ENCODE data around the gene FAM222B. TPM values are rescaled to one million over a fixed set of nuclear protein-coding genes. Genes with fewer than 3 reads are reported as not detected.
"Not testable (repeated sequence)": the region's sequence is repeated elsewhere in the genome, so short reads cannot be mapped to it uniquely, and the experiment has no call there.

FAM222B gene
- total RNA-seq, 1 donor from 2014 or later, result 12.2 TPM

GRCh38 chr17:28839221-28839620, 3.4 kb downstream of the FAM222B start:
- no peak for ATAC-seq

DNA sequence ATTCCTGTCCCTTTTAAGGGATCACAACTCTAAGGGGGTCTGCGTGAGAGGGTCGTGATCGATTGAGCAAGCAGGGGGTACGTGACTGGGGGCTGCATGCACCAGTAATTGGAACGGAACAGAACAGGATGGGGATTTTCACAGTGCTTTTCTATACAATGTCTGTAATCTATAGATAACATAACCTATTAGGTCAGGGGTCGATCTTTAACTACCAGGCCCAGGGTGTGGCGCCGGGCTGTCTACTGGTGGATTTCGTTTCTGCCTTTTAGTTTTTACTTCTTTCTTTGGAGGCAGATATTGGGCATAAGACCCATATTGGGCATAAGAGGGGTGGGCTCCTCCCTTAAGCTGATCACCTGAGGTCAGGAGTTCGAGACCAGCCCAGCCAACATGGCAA, 6.0 kb downstream of the FAM222B start:
- not testable (repeated sequence) for ATAC-seq

DNA sequence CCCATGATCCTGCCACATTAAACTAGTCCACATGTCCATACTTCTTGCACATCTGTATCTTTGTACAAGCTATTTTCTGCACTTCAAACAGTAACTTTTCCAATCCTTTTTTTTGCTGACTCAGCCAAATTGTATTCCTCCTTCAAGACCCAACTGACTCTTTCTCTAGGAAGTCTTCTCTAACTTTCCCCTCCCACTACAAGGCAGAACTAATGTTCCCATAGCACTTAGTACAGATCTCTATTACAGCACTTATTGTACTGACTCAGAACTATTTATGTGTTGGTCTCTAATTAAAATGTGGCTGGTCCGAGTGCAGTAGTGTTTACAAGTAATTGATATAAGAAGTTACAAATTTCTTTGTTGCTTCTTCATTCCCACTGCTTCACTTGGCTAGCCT, 8.2 kb downstream of the FAM222B start:
- ATAC-seq, result no peak

- no peak for ATAC-seq
Measured at GRCh38 chr17:28828294-28829040, 14.1 kb downstream of the FAM222B start.

DNA sequence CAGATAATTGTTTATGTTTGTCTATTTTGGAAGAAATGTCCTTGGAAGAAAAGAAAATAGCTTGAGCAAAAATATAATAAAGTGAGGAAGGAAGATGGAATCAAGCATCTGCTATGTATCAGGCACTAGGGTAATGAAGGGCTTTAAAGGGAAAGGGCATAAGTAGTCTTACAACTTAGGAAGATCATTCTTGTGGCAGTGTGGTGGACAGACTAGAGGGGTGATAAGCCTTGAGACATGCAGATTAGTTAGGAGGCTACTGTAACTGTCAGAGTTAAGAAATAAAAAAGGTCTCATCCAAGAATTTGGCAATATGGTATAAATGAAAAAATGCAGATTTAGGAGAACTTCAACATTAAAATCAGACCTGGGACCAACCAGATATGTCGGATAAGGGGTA, 14.9 kb downstream of the FAM222B start:
- ATAC-seq, result no peak

DNA sequence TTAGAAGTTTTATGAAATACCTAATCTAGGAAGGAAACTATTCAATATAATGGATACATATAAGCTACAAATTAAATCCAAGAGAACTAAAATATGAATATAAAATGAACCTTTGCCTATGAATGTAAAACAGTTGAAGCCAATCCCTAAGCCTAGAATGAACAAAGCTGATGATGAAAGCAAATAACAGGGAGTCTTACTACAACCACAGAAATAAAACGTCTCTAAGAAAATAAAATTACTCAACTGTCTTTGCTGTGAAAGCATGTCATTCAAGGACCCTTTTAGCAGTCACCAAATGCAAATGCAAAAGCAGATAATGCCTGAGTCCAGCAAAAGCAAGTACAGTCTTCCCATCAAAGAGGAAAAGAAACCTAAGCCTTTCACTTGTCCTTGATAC, 23.0 kb downstream of the FAM222B start:
- no peak for ATAC-seq

- ATAC-seq, result no peak
Measured at GRCh38 chr17:28818819-28819221, 23.8 kb downstream of the FAM222B start.

DNA sequence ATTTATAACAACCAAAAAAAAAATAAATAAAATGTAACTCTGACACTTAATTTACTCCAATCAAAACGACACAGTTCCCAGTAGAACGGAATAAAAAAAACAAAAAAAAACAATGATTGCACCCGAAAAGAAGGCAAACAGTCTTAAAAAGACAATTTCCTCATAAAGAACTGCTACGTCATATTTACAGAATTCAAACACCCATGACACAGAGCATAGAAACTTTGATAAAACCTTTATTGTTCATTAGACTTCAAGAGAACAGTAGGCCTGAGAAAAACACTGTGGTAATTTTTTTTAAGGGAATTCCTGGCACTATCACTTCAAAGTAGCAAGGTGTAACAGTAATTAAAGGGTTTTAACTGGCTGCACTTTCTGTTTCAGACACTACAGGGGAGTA, 26.1 kb downstream of the FAM222B start:
- ATAC-seq, result no peak

DNA sequence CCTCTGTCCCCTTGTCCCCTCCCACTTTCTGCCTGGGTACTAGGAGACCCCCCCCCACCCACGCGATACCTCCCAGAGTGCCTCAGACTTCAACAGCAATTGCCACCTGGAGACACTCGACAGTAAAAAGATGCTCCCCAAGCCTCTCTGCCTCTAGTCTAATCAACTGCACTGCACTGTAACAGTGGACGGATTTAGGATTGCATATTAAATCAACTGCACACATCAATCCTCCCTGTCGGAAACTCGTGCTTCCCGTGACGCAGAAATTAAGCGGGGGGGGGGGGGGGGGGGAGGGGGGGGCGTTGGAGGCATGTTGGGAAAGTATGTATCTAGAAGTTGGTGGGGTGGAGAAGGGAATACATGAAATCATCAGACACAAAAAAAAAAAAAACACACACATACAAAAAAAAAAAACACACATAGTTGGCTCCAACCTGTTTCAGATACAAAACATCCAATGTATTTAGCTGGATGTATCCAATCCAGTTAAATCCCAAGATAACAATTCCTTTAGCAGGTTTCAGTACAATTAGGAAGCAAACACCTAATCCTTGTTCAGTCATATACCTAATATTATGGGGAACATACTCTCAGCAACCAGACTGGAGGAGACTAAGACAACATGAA, 29.7 kb downstream of the FAM222B start:
- ATAC-seq, result peak; percentile 31

GRCh38 chr17:28812091-28812747, 30.4 kb downstream of the FAM222B start:
- peak; percentile 99 for ATAC-seq

GRCh38 chr17:28811651-28812090, 30.9 kb downstream of the FAM222B start:
- peak; percentile 12 for ATAC-seq

- ATAC-seq, result no peak
Measured at GRCh38 chr17:28810437-28810836, 32.2 kb downstream of the FAM222B start.

DNA sequence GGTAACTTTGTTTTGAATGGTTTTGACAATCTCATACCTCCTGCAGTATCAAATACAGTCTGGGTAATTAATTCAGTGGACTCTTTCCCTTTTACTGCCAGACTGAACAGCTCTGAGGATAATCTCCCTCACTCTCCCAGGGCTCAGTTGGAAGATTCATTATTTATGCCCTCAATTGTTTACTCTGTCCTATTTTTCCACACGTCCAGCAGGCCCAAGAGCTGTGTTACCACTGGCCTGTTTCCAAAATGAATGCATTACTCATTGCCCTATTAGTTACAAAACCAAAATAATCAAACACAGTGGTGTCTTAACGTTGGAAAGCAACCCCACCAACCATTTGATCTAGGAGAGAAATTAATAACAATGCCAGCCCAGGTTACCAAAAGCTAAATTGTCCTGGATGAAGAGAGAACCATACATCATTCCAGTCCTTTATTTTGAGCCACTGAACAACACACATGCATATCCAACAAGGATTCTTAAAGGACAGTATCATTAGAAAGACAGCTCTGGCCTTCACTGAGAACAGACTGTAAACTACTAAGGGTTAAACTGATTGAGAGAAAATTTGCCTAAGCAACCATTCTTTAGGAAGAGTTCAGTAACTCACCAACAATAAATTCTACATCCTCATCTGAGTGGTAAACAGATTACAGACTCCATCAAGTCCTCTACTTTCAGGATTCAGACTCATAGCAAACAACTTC, 34.5 kb downstream of the FAM222B start:
- ATAC-seq, result no peak

- ATAC-seq, result no peak
Measured at GRCh38 chr17:28796062-28796461, 46.5 kb downstream of the FAM222B start.

DNA sequence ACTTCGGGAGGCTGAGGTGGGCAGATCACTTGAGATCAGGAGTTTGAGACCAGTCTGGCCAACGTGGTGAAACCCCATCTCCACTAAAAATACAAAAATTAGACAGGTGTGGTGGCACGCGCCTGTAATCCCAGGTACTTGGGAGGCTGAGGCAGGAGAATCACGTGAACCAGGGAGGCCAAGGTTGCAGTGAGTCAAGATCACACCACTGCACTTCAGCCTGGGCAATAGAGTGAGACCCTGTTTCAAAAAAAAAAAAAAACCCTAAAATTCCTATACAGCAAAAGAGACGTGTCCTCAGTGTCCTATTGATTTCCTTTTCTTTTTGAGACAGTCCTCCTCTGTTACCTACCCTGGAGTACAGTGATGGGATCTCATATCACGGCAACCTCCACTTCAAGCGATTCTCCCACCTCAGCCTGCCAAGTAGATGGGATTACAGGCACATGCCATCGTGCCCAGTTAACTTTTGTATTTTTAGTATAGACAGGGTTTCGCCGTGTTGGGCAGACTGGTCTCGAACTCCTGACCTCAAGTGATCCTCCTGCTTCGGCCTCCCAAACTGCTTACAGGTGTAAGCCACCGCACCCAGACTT, 47.6 kb downstream of the FAM222B start:
- not testable (repeated sequence) for ATAC-seq

- ATAC-seq, result no peak
Measured at GRCh38 chr17:28792877-28793661, 49.5 kb downstream of the FAM222B start.

- no peak for ATAC-seq
Measured at GRCh38 chr17:28788100-28788499, 54.5 kb downstream of the FAM222B start.

GRCh38 chr17:28783161-28783560, 59.4 kb downstream of the FAM222B start:
- ATAC-seq, result no peak

- not testable (repeated sequence) for ATAC-seq
Measured at GRCh38 chr17:28779601-28780000, 63.0 kb downstream of the FAM222B start.

DNA sequence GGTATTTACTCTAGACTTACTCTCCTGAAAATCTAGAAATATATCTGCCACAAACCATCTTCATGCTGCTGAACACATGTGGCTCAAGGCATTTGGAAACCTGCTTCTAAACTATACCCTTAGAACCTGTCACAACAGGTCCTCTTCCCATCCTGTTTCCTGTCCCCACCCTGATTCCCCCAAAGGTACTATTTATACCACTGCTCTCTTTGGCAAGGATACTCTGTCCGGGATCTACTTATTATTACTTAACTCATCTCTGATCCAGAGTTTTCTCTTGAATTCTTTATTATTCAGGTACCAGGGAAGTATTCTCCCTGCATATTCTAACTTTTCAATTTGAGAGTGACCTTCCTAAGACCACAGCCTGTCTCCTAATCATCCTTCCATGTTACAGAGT, 65.4 kb downstream of the FAM222B start:
- peak; percentile 68 for ATAC-seq

DNA sequence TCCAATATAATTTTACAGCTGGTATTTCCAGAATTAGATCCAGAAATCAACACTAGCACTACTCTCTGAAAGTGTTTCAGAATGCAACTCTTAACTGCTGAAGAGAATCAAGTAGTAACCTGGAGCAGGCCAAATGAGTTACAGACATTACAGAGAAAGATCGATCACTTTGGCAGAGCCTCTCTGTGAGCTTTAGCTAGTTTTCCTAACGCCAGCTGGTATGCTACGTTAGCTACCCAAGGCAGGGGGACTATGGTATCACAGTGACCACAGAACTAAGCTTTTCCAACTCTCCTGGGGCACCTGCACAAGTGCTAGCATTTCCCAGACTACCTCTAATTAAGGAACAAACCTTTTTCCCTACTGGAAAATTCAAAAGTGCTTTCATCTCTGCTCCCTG, 68.4 kb downstream of the FAM222B start:
- no peak for ATAC-seq

DNA sequence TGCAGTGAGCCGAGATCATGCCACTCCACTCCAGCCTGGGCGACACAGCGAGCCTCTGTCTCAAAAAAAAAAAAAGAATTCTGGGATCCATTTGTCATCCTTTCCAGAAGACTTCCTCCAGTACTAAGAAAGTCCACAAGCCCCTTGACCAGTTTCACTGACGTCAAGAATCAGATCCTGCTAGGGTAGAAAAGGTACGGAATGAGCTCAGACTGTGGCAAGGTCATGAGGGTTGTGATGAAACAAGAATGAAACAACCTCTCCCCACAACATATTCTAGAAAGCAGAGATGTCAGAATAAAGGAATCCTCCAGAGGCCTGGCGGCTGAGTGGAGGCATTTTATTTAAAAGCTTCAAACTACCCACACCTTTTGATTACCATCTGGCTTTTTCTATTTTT, 68.9 kb downstream of the FAM222B start:
- ATAC-seq, result no peak

Measured in esophagus mucosa (tissue), 1 donor.